Activated T-helper 17 cell treated with anti-CD3 and anti-CD28 coated beads, Interleukin-2, amount 50 U/mL, for 72 hours (primary cell): ENCODE data around the gene NTHL1. TPM values are rescaled to one million over a fixed set of nuclear protein-coding genes. Genes with fewer than 3 reads are reported as not detected.
A peak's percentile ranks its signal among the peaks of the same experiment; 100 is the strongest.
"Not testable (repeated sequence)": the region's sequence is repeated elsewhere in the genome, so short reads cannot be mapped to it uniquely, and the experiment has no call there.

Experiments
- ATAC-seq: fragments of 150-1000 bp; cut with Tn5 transposase; replicated peaks from 2 replicates; pipeline ENCODE4 v1.10.0; 2021; ENCODE audit warnings: mild to moderate bottlenecking, moderate library complexity
- H3K27ac Mint-ChIP-seq: one replicate; pipeline ENCODE4 v1.8.0; 2022; ENCODE audit warnings: mixed read lengths
- H3K27me3 Mint-ChIP-seq: one replicate; pipeline ENCODE4 v1.8.0; 2022; ENCODE audit warnings: mixed read lengths
- H3K36me3 Mint-ChIP-seq: one replicate; pipeline ENCODE4 v1.8.0; 2022; ENCODE audit warnings: low read depth, mild to moderate bottlenecking, mixed read lengths
- H3K4me1 Mint-ChIP-seq: one replicate; pipeline ENCODE4 v1.8.0; 2022; ENCODE audit warnings: mixed read lengths
- H3K4me3 Mint-ChIP-seq: one replicate; pipeline ENCODE4 v1.8.0; 2022; ENCODE audit warnings: mild to moderate bottlenecking, mixed read lengths
- H3K9me3 Mint-ChIP-seq: one replicate; pipeline ENCODE4 v1.8.0; 2022; ENCODE audit warnings: mixed read lengths
- total RNA-seq, 2 donors: library from RNA; stranded (reverse); gene quantifications; one replicate each; pipeline ENCODE4 v1.2.3, GENCODE V29; 2022

Gene NTHL1
- total RNA-seq, 2 donors from 2014 or later = 13.2 to 37.6 TPM

DNA sequence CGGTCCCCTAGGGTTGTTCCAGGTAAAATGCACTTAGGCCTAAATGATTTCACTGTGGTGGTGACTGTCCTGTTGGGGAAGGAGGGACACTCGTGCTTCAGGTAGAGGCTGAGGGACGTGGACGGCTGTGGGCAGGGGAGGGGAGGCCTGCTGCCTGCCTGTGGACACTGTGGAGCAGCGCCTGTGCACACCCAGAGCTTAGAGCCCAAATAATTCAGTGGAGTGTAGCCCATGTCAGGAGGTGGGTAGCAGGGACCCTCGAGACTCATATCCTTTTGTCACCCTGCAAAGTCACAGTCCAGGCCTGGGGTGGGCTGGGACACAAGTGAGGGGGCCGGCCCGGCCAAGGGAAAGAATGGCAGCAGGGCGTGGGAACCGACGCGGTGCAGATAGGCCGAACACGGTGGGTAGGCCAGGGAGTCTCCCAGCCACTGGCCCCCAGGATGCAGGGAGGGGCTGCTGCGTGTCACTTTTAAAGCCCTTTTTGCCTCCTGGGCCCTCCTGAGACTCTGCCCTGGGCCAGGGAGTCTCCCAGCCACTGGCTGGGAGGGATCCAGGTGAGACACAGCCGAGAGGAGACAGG lies 21.7 kb downstream of the NTHL1 start:
- no peak overlapping the region for H3K27ac Mint-ChIP-seq
- H3K27me3 Mint-ChIP-seq = peaks cover 6% of the 10 kb centered on the region
- H3K36me3 Mint-ChIP-seq = no peaks in the 10 kb centered on the region
- H3K9me3 Mint-ChIP-seq = no peaks in the 10 kb centered on the region
- no peak for ATAC-seq
- H3K4me3 Mint-ChIP-seq = peak overlapping the region; percentile 39
- no peaks in the 10 kb centered on the region for H3K4me1 Mint-ChIP-seq

DNA sequence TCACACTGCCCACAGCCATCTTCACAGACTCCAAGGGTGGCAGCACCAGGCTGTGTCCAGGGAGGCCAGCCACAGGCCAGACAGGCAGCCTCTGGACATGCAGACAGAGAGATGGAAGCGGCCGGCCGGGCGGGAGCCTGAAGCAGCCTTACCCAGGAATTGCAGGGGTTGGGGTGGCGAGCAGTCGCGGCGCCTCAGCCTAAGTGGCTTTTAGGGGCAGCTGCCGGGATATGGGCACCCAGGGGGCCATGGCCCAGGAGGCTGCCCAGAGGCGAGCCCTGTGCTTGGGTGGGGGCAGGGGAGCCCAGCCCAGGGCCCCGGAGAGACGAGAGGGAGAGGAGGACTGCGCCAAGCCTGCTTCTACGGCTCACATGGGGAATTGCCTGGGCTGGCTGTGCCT lies 22.4 kb downstream of the NTHL1 start:
- H3K36me3 Mint-ChIP-seq = no peaks in the 10 kb centered on the region
- no peak for ATAC-seq
- peaks cover 6% of the 10 kb centered on the region for H3K27me3 Mint-ChIP-seq

DNA sequence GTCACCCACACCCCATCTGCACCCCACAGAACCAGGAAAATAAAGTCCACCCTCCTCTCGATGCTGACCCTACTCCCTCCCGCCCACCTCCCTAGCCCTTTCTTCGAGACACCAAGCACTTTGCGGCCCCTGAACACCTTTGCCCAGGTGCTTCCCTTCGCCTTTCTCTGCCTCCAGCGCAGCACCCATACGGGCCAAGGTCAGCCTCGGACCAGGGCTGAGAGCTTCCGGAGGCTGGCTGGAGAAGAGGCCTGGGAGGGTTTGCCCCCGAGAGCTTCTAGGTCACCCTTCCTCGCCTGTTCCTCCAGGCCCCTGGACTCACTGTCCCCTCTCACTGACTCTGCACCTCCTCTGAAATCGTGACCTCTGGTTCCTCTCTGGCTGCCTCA lies 23.6 kb downstream of the NTHL1 start:
- peaks cover 6% of the 10 kb centered on the region for H3K27me3 Mint-ChIP-seq
- H3K9me3 Mint-ChIP-seq = no peaks in the 10 kb centered on the region
- H3K36me3 Mint-ChIP-seq = no peaks in the 10 kb centered on the region
- peak overlapping the region; percentile 38 for H3K4me3 Mint-ChIP-seq
- no peak overlapping the region for H3K27ac Mint-ChIP-seq
- ATAC-seq = no peak
- H3K4me1 Mint-ChIP-seq = no peaks in the 10 kb centered on the region

More for the DNA sequence above, 22.4 kb downstream of the NTHL1 start:
- Mint-ChIP-seq H3K4me1 (no peaks in the 10 kb centered on the region), H3K9me3 (no peaks in the 10 kb centered on the region), H3K4me3 (no peak overlapping the region), H3K27ac (no peak overlapping the region)

DNA sequence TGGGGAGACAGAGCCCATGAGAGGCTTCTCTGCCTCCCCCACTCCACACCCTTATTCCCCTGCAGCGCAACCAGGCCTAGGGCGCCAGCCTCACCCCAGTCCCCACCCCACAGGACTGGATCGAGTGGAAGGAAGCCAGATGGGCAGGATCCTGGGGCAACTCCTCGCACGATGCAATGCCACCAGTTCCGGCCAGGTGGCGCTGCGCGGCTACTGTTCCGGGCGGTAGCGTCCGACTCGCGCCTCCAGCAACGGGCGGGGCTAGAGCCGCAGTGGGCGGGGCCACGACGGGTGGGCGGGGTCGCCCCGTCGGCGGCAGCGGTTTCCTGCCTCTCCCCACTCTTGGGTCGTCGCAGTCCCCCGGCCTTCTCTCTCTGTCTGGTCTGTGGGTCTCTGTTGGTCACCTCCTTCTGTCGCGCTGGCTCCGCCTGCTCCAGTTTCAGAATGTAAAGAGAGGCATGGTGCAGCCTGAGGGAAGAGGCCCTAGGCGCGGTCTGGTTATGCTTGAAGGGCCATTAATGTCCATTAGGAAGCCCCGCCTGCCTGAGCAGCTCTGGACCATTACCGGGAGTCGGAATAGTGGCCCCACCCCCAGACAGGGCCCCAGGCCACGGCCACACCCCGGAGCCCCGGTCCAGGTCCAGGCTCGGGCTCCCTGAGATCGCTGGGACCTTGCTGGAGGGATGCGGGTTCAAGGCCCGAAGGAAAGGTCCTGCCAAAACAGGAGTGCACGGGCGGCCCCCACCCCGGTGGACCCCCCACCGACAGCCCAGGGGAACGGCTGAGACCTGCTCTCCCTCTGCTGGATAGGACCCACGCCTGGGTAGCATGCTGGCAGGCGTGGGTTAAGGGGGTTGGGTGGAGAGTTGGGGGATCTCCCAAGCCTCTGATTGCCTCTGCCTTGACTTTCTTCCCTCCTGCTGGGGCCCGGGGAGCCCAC lies 24.3 kb downstream of the NTHL1 start:
- peak overlapping the region; percentile 72 for H3K27ac Mint-ChIP-seq

DNA sequence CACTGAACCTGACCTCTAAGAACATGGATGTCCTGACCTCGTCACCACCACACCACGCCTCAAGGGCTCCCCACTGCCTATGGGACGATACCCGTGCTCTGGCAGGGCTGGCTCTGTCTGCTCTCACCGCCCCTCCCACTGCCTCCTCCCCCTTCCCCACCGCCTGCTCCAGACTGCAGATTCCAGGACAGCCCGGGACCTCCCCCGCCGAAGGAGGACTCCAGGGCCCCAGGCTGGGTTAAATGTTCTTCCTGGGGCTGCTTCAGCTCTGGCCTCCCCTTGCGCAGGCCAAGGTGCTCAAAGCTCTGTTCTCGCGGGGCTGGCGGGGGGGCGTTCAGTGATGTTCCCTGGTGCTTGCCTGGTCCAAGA lies 24.9 kb downstream of the NTHL1 start:
- H3K9me3 Mint-ChIP-seq = no peaks in the 10 kb centered on the region
- peak; percentile 44 for ATAC-seq
- peaks cover 10% of the 10 kb centered on the region for H3K27me3 Mint-ChIP-seq
- no peaks in the 10 kb centered on the region for H3K4me1 Mint-ChIP-seq
- peak overlapping the region; percentile 68 for H3K4me3 Mint-ChIP-seq
- H3K36me3 Mint-ChIP-seq = no peaks in the 10 kb centered on the region
- H3K27ac Mint-ChIP-seq = peak overlapping the region; percentile 72

More for the DNA sequence above, 24.3 kb downstream of the NTHL1 start:
- H3K36me3 Mint-ChIP-seq = no peaks in the 10 kb centered on the region
- peaks cover 10% of the 10 kb centered on the region for H3K27me3 Mint-ChIP-seq
- H3K4me3 Mint-ChIP-seq = peak overlapping the region; percentile 68
- H3K4me1 Mint-ChIP-seq = no peaks in the 10 kb centered on the region
- peak; percentile 88 for ATAC-seq
- H3K9me3 Mint-ChIP-seq = no peaks in the 10 kb centered on the region

DNA sequence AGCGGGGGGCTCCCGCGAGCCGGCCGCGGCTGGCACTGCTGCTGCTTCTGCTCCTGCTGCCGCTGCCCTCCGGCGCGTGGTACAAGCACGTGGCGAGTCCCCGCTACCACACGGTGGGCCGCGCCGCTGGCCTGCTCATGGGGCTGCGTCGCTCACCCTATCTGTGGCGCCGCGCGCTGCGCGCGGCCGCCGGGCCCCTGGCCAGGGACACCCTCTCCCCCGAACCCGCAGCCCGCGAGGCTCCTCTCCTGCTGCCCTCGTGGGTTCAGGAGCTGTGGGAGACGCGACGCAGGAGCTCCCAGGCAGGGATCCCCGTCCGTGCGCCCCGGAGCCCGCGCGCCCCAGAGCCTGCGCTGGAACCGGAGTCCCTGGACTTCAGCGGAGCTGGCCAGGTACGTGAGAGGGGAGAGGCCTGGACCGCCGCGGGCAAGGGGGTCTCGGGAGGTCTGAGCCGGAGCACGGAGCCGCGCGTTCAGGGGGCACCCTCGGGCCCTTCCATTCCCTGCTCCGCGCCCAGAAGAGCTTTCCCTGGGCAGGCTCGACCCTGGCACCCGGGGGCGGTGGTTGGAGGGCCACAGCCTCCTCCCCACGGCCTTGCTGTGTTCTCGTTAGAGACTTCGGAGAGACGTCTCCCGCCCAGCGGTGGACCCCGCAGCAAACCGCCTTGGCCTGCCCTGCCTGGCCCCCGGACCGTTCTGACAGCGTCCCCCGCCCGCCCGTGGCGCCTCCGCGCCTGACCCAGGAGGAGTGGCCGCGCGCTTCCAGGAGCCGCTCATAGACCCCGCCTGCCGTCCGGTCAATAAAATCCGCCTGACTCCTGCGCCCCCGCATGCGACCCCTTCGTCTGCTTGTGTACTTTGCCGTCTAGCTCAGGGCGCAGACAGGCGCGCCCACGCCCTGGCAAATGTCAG lies 27.5 kb downstream of the NTHL1 start:
- no peaks in the 10 kb centered on the region for H3K36me3 Mint-ChIP-seq
- H3K4me3 Mint-ChIP-seq = peak overlapping the region; percentile 19
- no peaks in the 10 kb centered on the region for H3K9me3 Mint-ChIP-seq
- ATAC-seq = no peak
- no peaks in the 10 kb centered on the region for H3K4me1 Mint-ChIP-seq
- peaks cover 10% of the 10 kb centered on the region for H3K27me3 Mint-ChIP-seq
- no peak overlapping the region for H3K27ac Mint-ChIP-seq

DNA sequence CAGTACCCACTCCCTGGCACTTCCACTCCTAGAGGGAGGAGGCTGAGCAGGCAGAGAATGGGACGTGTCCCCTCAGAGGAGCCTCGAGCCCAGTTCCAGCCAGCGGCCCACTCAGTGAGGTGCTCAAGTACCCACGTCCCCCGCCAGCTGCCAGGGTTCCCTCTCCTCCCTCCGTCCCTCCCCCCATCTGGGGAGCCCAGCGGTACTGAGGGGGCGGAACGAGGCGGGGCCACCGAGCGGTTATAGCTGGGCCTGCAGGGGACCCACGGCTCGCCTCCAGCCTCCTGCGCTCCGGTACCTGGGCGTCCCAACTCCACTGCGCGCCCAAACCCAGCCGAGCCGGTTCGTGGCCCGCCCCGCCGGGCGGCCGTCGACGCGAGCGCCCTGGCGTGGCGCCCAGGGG lies 28.1 kb downstream of the NTHL1 start, which contains the start of gene NPW:
NPW (plus strand) TSS at position 268 of the 403 bp plus-strand sequence.
- no peak within 1 kb of the TSS for H3K27ac Mint-ChIP-seq
- no peaks in the 10 kb centered on the region for H3K36me3 Mint-ChIP-seq
- H3K27me3 Mint-ChIP-seq = peaks cover 10% of the 10 kb centered on the region
- no peaks in the 10 kb centered on the region for H3K4me1 Mint-ChIP-seq
- peak within 1 kb of the TSS; percentile 19 for H3K4me3 Mint-ChIP-seq
- no peaks in the 10 kb centered on the region for H3K9me3 Mint-ChIP-seq
- ATAC-seq = no peak

DNA sequence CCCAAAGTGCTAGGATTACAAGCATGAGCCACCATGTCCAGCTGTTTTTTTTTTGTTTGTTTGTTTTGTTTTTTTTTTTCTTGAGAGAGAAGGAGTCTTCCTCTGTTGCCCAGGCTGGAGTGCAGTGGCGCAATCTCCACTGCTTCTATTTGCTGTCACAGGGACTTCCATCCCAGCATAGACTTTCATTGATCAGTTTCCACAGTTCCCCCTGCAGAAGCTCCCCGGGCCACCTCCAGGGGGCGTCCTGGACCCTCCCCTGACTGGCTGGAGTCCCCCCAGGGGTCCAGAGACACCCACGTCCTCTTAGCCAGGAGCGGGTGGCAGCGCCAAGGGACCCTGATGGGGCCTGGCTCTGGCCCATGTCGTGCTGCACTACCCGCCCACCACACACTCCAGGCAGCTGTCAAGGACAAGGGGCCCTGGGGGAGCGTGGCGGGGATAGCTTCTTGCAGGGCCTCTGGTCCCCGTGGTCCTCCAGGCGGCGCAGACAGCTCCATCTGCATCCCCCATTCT lies 31.2 kb downstream of the NTHL1 start:
- H3K27me3 Mint-ChIP-seq = peaks cover 4% of the 10 kb centered on the region
- H3K4me3 Mint-ChIP-seq = no peak overlapping the region
- ATAC-seq = no peak
- no peaks in the 10 kb centered on the region for H3K9me3 Mint-ChIP-seq
- no peaks in the 10 kb centered on the region for H3K4me1 Mint-ChIP-seq
- H3K27ac Mint-ChIP-seq = no peak overlapping the region
- no peaks in the 10 kb centered on the region for H3K36me3 Mint-ChIP-seq

DNA sequence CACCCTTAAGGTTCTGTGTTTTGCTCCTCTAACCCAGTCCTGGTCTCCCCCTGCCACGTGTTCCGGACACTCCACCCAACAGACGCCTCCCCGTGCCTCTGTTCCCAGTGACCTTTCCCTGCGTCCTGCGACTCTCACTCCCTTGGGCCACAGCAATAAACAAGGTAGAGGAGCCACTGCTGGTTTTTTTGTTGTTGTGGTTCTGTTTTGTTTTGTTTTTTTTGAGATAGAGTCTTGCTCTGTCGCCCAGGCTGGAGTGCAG lies 31.8 kb downstream of the NTHL1 start:
- ATAC-seq = no peak
- H3K4me3 Mint-ChIP-seq = no peak overlapping the region
- no peaks in the 10 kb centered on the region for H3K9me3 Mint-ChIP-seq

DNA sequence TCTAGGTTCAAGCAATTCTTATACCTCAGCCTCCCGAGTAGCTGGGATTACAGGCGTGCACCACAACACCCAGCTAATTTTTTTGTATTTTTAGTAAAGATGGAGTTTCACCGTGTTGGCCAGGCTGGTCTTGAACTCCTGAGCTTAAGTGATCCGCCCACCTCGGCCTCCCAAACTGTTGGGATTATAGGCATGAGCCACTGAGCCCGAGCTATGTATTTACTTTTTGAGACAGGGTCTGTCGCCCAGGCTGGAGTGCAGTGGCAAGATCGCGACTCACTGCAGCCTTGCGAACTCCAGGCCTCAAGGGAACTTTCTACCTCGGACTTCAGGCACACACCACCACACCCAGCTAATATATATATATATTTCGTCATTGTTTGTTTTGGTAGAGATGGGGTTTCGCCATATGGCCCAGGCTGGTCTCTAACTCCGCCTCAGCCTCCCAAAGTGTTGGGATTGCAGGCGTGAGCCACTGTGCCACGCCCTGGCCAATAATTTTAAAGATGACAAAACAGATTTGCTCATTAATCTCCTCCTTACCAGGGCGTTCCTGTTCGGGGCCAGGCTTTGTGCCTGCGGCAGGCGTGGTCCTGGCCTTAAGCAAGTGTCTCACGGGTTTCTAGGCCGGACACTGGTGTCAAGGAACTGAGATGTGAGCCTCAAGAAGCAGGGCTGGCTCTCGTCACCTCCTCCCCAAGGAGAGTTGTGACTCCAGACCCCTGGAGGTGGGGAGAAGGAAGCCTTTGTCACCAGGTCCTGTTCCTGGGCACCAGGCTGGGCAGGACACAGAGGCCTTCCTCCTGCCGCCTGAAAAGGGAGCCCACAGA lies 32.3 kb downstream of the NTHL1 start:
- peaks cover 4% of the 10 kb centered on the region for H3K27me3 Mint-ChIP-seq
- no peak for ATAC-seq
- no peaks in the 10 kb centered on the region for H3K36me3 Mint-ChIP-seq
- H3K9me3 Mint-ChIP-seq = no peaks in the 10 kb centered on the region
- H3K4me1 Mint-ChIP-seq = no peaks in the 10 kb centered on the region
- H3K4me3 Mint-ChIP-seq = no peak overlapping the region
- no peak overlapping the region for H3K27ac Mint-ChIP-seq

More for the DNA sequence above, 31.8 kb downstream of the NTHL1 start:
- Mint-ChIP-seq H3K27me3 (peaks cover 4% of the 10 kb centered on the region), H3K36me3 (no peaks in the 10 kb centered on the region), H3K4me1 (no peaks in the 10 kb centered on the region), H3K27ac (no peak overlapping the region)

DNA sequence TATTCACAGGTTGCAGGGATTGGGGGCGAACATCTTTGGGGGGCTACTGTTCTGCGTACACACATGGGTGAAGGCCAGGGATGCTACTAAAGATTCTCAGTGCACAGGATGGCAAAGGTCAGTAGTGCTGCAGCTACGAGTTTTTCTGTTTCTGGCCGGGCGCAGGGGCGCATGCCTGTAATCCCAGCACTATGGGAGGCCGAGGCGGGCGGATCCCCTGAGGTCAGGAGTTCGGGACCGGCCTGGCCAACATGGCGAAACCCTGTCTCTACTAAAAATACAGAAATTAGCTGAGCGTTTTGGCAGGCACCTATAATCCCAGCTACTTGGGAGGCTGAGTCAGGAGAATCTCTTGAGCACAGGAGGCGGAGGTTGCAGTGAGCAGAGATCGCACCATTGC lies 34.1 kb downstream of the NTHL1 start:
- Mint-ChIP-seq H3K27me3 (no peaks in the 10 kb centered on the region), H3K4me1 (peaks cover 3% of the 10 kb centered on the region), H3K27ac (no peak overlapping the region), H3K4me3 (no peak overlapping the region), H3K36me3 (peaks cover 5% of the 10 kb centered on the region), H3K9me3 (no peaks in the 10 kb centered on the region)
- no peak for ATAC-seq

DNA sequence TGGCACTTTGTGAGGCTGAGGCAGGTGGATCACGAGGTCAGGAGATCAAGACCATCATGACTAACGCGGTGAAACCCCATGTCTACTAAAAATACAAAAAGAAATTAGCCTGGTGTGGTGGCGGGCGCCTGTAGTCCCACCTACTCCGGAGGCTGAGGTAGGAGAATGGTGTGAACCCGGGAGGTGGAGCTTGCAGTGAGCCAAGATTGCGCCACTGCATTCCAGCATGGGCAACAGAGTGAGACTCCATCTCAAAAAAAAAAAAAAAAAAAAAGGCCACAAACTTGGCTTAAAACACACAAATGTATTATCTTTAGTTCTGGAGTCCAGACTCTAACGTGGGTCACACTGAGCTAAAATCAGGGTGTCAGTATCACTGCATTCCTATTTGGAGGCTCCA lies 35.9 kb downstream of the NTHL1 start:
- H3K27ac Mint-ChIP-seq, H3K4me3 Mint-ChIP-seq, H3K27me3 Mint-ChIP-seq, ATAC-seq, H3K9me3 Mint-ChIP-seq: not testable (repeated sequence)
- peaks cover 20% of the 10 kb centered on the region for H3K36me3 Mint-ChIP-seq
- peaks cover 14% of the 10 kb centered on the region for H3K4me1 Mint-ChIP-seq

DNA sequence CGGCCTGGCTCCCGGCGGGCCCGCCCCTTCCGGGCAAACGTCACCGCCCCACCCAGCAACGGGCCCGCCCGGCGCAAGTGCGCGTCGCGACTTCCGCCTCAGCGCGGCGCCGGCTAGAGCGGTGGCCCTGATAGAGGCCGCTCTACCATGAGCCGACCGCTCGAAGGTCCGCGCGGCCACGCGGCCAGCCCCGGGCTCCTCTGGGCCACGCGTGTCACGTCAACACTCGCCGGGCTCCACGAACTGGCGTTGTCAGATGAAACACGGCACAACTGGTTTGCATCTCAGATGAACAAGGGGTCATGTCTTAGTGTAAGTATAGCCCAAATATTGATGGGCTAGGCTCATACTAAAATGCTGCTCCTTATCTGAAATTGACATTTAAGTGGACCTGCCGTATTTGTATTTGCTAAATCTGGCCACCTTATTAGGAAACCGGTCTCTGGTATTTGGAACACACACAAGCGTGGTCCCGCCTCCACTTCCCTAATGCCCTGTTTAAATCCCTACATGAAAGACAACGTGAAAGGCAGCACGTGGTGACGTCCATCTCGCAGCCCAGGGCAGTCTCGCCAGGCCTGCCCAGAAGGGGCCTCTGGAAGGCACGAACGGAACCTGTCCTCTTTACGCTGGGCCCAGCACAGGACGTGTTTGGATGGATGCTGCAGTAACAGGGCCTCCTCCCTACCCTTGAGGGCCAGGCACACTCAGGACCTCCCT lies 37.7 kb downstream of the NTHL1 start, which contains the start of gene ZNF598:
ZNF598 (minus strand) TSS at position 31 of the 720 bp plus-strand sequence.
- peak within 1 kb of the TSS; percentile 93 for H3K27ac Mint-ChIP-seq
- H3K4me1 Mint-ChIP-seq = peaks cover 20% of the 10 kb centered on the region
- H3K36me3 Mint-ChIP-seq = peaks cover 23% of the 10 kb centered on the region
- no peaks in the 10 kb centered on the region for H3K9me3 Mint-ChIP-seq
- H3K27me3 Mint-ChIP-seq = no peaks in the 10 kb centered on the region
- peak within 1 kb of the TSS; percentile 94 for H3K4me3 Mint-ChIP-seq
- peak; percentile 99 for ATAC-seq
